GM18867 (cell line): Measurements from ENCODE around the gene DDX5.

Source experiments
- ATAC-seq: cut with Tn5 transposase; IDR thresholded peaks from one replicate; pipeline ENCODE4 v1.9.1; 2021; ENCODE audit warnings: mild to moderate bottlenecking, moderate library complexity; ENCODE audit not compliant: unreplicated experiment

DDX5 gene

DNA sequence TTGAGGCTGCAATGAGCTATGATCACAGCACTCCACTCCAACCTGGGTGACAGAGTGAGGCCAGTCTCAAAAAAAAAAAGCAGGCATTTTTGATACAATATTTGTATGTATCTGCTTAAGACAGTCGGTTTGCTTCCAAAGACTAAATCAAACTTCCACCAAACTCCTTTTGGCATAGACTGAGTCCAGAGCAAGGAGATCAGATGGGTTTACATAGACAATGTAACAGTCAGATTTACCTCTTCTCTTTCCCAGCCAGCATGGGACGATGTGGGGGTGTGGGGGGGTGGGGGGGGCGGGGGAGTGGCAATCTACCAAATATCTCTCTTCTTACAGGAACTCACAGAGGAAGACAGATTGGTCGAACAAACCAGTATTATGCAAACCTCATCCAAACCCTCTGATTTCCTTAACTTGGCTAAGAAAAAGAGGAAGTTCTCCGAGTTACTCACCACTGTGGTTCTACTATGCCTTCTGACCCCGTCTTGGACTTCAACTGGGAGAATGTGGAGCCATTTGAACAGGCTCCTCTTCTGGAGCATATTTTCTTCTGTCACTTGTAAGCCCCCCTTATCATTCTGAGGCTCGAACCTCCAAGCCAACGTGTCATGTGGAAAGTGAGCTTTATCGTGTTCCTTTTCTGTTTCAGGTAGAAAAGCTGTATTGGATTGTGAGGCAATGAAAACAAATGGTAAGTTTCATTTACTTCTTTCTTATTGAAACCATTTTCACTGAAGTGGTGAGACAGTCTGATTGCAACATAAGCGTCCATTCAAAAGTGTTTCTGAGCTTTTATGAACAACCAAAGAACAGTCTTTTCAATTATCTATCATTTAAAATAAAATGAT is 57.2 kb downstream of the DDX5 start, which contains the start of gene MILR1:
MILR1 (plus strand) TSS at position 451 of the 848 bp plus-strand sequence; CDS start at position 505, 54 bp downstream.
- no peak for ATAC-seq
